Measurements from ENCODE around the gene PSMG3.

PSMG3 gene

DNA sequence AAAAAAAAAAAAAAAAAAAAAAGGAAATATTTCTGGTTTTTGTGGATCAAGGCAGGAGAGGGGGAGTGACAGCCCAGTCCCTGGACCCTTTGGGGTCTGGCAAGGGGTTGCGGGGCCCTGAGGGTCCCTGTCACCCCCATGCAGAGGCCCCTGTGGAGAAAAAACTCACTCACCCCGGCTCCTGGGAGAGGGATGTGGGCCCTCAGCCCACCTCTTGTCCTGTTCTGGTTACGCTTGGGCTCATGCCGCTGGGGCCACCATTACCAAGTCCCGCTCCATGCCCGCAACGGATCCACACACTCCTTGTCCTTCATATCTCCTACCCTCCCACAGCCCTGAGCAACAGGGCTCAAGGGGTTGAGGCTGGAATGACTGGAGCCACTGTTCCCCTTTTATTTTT, 12.8 kb downstream of the PSMG3 start:
- no peak for DNase-seq

DNA sequence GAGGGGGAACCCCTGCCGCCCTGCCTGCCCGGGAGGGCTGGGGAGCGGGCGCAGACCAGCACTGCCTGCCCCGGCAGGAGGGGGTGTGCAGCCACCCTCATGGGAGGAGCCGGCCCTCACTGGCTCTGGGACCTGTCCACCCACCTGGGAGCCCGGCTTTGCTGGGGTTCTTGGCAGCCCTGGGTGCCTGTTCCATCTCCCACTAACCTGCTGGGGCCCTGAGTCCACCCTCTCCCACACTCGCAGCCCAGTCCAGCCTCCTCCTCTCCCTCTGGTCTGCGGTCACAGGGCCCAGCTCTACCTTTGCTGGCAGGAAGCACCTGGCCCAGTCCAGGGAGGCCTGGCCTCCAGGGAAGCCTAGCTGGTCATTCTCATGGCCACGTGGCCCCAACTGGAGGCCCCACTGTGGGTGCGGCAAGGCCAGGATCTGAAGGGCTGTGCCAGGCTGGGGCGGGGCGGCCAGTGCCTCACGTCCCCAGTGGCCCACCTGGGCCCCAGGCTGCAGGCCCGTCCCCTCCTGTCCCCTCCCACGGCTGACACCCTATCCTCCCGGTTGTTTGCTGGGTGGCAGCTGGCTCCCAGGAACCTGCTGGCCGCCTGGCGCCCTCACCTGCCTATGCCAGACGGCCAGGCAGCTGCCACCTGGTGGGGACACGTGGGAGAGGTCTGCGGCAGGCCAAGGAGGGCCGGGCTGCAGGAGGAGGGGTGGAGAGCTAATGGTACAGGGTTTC, 13.9 kb downstream of the PSMG3 start, which contains the start of gene TMEM184A:
Gene TMEM184A, minus strand, starts transcription at position 393 of the 731 bp plus-strand sequence. CDS start 721 bp downstream, outside the sequence.
- DNase-seq, result peak; percentile 73 to 86

DNA sequence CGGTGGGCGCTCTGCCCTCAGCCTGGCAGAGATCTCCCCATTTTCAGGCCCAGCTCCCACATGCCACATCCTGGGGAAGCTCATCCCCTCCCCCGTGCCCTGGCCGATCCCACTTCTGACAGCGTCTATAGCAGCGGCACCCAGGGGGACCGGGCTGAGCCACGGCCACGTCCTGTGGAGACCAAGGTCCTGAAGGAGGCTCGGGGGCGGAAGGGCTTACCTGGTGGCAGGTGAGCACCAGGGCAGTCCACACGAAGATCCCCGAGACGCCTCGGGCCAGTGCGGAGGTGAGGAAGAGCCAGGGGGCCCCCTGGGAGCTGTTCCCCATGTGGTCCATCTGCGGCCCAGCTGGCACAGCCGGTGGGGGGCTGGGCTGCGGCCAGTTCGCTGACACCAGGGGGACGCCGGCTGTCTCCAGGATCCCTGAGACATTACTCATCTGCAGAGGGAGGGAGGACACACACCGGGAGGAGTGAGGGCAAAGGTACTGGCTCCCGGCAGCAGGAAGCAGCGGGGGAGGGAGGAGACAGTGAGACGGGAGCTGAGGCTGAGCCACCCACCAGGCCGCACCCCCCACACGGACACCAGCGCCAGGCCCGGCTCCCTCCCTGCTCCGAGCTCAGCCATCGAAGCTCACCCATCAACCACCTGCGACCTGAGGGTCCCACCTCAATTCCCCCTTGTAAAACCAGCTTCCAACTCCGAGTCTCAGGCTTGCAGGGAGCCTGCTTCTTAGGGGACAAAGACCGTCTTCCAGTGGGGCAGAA, 14.6 kb downstream of the PSMG3 start:
- no peak for DNase-seq

DNA sequence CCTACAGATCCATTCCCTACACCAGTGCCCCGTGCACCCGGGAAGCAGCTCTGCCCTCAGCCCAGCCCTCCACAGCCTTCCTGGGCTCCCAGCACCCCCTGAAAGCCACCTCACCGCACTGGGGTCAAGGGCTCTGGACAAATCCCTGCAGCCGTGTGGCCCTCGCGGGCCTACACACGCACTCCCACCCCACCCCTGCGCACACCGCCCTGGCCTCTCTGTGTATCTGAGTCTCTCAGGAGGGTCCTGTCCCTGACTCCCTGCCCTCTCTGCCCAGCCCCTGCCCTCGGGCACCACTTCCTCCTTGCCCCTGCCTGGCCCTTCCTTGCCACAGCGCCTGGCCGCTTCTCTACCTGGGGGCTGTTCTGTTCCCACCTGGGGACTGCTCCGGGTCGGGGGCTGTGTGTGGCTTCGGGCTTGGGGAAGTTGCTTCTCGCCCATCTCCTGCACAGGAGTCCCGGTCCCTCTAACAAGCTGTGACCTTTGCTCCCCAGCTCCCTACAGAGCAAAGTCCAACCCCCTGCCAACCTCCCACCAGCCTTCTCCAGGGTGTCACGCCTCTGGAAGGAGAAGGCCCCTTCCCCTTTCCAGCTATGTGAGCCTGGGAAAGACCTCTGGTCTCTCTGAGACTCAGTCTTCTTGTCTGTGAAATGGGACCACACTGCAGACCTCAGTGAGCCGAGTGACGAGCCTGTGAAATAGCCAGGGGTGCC, 15.3 kb downstream of the PSMG3 start:
- no peak for DNase-seq

DNA sequence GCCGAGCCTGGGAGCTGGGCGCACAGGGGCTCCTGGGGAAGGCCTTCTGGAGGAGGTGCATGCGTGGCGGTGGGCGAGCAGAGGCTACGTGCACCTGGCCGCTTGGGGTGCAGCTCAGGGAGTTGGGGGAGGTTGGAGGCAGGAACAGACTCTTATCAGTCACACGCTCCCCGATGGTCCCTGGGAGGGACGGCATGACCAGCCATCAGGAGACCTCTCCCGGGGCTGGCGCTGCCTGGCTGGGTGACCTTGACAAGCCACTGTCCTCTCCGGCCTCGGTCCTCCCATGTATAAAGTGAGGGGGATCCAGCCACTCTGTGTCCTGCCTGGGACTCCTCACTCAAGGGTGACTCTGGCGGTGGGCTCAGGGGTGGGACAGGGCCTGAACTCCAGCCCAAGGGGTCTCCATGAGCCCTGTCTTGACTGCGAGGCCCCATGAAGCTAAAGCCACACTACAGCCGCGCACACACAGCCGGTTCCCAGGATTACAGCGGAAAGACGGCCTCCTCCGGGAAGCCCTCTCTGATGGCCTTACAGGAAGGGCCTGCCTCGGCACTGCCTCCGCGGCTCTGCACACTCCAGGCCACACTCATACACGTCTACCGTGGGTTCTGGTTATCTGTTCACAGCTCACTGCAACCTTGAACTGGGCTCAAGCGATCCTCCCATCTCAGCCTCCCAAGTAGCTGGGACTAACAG, 16.2 kb downstream of the PSMG3 start:
- DNase-seq, result no peak

DNA sequence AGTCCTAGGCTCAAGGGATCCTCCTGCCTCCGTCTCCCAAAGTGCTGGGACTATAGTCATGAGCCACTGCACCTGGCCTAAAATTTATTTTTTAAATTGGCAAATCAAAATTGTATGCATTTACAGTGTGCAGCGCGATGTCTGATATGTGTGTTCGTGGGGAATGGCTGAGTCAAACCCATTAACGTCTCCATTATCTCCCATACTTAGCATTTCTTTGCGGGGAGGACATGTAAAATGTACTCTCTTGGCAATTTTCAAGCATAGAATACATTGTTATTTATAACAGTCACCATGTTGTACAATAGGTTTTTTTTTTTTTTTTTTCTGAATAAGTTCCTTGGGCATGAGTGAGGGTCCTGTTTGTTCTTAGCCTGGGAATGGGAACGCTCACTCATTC, 17.6 kb downstream of the PSMG3 start:
- DNase-seq, result no peak

DNA sequence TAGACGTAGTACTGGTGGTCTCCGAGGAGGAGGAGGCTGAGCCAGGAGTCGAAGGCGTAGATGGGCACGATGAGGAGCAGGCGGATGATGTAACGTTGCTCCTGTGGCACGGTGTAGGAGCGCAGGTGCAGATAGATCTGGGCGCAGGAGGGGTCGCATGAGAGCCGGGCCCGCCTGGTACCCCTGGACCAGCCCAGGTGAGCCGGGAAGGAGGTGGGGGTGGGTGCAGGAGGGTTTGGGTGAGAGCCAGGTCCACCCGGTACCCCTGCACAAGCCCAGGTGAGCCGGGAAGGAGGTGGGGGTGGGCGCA, 19.0 kb downstream of the PSMG3 start:
- no peak for DNase-seq

DNA sequence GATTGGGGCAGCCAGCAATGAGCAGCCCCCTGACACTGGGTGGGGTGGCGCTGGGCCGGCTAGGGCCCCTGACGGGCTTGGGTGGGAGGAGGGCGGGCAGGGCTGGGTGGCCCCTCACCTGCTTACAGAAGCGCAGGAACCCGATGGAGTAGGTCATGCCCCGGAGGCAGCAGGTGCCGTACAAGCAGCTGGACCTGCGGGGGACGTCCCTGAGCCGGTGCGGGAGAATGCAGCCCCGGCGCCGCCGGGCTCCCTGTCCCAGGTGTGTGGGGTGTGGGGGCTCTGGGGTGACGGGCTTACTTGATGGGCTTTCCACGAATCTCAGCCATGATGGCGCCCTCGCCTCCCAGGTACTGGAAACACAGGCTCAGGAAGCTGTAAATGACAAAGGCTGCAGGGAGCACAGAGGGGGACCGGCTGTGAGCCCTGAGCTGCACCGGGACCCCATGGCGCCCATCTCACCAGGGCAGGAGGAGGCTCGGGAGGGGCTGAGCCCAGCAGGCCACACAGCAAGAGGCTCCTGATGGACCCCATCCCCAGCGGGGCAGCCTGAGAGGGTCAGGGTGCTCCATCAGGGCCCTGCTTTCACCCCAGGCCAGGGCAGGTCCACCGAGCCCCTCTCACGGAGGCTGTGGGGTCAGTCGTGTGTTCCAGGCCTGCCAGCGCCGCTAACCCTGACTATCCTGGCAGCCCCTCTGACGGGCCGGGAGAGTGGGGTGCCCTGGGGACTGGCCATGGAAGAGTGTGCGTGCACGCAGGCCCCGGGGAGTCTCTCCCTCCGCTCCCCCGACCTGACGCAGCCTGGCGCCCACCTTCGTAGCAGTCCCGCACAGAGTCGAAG, 19.6 kb downstream of the PSMG3 start:
- DNase-seq, result no peak

DNA sequence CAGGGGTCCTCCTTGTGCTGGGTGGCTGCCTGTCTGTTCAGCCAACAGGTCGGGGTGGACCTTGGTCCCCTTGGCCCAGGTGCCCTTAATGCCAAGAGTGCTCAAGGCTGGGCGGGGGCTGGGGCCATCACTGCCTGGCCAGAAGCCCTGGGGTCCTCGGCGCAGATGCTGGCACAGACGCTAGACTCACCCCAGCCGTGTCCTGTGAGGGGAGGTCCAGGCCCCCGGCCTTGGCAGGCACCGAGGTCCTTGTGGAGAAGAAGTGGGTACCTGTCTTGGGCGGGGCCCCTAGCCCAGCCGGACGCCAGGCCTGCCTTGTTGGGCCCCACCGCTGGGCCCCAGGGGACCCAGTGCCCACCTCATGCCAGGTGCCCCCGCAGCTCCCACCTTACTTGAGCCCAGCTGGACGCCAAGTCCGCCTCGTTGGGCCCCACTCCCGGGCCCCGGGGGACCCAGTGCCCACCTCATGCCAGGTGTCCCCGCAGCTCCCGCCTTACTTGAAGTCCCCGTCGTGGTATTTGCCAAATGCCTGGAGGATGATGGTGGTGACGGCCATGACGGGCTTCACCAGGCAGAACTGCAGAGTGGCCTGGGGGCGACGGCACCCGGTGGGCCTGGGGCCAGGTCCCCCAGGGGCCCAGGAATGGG, 20.4 kb downstream of the PSMG3 start:
- no peak for DNase-seq

DNA sequence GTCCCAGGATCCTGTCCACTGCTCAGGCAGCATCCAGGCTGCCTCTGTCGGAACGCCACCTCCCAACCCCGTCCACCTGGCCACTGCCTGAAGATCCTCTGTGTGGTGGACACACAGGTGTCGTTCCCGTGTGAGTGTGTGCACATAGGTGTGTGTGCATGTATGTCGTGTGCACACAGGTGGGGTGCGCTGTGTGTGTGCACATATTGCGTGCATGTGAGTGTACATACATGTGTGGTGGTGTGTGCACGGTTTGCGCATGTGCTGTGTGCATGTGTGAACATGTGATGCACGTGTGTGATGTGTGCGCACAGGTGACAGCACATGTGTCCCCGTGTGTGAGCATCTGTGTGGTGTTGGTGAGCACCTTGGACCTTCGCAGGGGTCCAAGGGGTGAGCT, 20.9 kb downstream of the PSMG3 start:
- no peak for DNase-seq

DNA sequence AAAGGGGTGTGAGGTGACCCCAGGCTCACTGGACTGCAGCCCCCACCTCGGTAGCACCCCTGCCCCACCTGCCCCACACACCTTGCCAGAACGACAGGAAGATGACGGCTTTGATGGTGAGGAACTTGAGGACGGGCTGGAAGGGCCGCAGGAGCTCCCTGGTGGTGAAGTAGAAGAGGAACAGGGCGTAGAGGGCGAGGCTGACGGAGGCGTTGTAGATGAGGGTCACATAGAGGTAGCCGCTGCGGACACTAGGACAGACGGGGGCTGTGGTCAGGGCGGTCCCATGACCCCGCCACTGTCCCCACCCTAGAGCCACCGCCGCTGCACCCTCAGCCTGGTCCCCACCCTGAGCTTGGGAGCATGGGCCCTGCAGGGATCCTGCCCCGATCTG, 21.4 kb downstream of the PSMG3 start:
- no peak for DNase-seq

DNA sequence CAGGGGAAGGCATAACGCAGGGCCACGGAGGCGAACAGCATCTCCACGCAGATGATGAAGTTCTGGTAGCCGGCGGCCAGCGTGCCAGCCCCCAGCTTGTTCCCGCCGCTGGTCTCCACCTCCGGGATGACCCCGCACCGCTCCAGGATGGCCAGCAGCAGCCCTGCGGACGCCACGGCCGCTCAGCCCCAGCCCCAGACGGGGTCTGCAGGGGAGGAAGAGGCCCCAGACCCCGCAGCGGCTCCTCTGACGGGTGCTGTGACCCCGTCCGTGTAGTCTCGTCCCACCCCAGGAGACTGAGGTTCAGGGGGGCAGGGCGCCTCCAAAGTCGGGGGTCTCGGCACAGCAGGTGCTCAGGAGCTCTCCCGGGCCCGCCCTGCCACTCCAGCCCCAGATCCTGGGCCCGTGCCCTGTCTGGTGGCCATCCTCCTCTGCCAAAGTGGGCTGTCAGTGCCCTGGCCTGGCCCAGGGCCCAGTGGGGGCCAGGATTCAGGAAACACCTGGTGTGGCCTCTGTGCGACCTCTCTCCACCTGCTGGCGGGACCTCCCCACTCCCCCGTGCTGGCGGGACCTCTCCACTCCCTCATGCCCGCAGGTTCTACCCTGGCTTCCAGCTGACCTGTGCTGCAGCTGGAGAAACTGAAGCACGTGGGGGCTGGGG, 21.9 kb downstream of the PSMG3 start:
- no peak for DNase-seq

DNA sequence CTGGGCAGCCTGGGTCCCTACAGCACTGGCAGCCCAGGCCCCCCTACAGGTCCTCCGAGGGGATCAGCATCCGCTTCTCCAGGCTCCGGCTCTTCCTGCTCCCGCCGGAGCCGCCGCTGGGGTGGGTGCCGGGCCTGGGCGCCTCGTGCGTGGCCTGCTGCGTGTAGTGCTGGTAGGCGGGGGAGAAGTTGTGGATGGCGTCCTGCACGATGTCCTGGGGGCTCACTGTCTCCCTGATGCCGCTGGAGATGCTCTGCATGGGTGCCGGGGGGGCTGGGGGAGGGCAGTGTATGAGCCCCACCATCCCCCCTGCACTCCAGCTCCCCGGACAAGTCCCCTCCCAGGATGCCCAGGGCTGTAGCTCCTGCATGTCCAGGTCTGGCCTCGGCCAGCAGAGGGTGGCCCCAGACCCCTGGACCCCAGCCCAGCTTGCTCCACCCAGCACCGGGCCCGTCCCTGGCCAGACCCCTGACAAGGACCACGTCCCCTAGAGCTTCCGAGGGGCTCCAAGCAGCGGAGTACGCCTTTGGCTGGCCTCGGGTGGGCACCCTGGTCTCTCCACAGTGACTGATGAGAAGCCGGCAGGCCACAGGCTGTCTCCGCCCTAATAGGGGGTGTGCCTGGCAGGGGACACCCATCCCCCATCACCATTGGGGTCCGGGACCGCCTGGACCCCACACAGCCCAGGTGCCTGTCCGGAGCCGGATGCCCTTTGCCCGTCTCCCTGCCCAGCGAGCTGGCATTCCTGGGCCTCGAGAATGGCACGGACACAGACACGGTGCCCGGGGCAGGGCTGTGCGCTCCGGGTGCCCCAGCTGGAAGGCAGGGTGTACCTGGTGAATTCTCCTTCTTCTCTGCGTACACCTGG, 22.7 kb downstream of the PSMG3 start:
- DNase-seq, result no peak

DNA sequence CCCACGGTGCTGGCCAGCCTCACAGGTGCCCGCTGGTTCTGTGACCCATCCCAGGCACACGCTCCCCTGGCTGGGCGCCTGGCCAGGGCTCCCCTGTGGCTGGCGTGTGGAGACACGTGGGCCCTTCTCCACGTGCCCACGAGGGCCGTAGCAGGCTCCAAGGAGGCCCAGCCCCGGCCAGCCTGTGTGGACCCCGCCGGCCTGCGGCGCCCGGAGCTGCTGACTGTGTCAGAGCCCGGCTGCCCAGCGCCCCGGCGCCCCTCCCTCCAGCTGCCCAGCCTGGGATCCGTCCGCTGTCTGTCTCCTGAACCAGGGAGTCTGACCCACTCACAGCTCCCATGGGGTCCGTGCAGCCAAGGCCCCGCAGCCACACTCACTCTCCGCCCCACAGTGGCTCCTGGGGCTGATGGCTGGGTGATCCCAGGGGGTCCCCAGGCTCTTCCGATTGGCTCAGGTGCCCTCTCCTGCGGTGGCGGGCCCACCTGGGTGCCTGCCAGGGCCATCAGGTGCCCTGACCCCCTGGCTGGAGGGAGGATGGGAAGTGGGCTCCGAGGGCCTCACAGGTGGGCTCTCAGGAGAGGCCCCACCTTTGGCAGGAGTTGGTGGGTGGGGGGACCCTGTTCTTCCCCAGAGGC, 23.4 kb downstream of the PSMG3 start:
- no peak for DNase-seq

DNA sequence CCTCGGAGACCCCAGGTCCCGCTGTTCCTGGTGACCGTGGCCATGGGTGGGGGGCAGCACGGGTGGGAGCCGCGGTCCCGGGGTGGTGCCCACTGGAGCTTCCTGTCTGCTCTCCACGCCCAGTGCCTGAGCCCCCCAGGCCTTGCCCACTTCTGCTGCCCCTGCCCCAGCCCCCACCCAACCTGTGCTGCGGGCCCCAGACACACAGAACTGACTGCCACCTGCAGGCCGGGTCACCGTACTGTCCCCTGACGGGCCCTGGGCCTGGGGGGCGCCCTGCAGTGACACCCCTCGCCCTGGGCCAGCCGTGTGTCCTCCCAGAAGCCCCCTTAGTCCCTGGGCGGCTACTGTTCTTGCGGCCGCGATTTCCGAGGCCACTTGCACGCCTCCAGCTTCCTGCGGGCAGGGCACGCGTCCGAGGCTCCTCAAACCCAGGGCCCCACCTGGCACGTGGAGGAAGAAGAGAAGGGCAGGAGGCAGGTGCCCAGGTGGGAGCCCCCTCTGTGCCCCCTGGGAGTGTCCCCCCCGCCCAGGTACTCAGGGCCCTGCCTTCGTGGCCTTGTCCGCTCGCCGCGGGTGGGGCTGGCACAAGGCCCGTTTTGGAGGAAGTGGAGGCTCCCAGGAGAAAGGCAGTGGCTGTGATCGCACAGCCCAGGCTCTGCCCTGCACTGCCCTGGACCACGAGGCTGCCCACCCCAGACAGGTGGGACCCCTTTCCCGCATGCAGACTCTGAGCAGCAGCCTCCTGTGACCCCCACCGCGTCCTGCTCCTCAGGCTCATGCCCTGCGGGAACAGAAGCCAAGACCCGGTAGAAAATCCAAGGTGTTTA, 24.2 kb downstream of the PSMG3 start:
- no peak for DNase-seq

DNA sequence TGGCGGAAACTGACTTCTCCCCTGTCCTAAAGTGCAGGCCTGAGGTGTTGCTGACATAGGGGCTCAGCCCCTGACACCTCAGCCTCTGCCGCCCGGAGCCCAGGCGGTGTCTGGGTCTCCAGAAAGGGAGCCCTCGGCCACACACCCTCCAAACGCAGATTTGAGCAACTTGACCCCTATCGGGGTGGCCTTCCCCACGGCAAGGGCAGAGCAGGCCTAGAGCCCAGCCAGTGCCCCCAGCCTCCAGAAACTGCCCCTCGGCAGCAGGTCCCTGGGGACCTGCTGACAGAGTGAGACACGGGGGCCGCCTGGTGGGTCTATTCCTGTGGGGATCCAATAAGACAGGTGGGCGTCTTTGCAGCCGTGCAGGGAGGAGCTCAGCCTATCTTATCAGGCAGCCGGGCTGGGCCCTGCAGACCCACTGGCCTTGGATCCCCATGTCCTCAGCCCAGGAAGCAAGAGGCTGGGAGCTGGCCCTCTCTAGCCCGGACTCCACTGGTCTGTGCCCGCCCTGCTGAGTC, 24.9 kb downstream of the PSMG3 start:
- no peak for DNase-seq

DNA sequence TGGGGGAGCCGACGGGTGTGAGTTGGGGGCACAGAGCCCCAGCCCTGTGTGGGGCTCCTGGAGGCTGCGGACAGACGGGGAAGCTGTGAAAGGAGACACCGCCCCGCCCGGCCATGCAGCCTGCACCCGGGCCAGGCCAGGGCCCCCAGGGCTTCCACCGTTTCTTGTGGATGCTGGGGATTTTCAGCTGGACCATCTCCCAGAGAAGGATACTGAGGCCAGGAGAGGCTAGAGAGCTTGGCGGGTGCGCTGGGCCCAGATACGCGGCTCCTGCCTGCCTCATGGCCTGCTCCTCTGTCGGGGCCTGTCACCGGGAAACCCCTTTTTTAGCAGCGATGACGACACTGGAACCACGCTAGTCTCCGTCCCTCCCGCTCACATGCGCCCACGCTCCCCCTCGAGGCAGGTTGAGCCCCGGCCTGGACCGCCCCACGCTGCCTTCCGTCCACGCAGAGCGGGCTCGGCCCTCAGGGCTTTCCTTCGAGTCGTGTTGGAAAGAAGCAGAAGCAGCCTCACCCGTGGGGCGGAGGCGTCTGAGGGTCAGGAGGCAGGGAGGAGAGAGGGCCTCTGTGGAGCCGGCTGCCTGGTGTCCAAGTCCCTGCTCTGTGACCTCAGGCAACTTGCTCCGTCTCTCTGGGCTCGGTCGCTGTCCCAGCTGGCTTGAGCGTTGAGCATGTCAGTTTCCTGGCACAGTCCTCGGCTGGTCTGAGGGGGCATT, 25.5 kb downstream of the PSMG3 start:
- no peak for DNase-seq

DNA sequence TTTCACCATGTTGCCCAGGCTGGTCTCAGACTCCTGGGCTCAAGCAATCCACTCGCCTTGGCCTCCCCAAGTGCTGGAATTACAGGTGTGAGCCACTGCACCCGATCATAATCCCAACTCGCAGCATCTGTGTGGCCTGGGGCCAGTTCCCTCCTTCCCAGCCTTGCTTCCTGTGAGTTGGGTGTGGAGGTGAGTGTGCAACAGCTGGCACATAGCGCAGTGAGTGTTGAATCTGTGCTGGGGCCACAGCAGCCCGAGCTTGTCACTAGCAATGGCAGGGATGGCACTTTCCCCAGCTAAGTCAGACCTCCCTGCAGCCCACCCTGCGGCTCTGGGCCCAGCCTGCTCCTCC, 26.0 kb downstream of the PSMG3 start:
- no peak for DNase-seq
